ENCODE results near the gene TWF1. TPM values are rescaled to one million over a fixed set of nuclear protein-coding genes. Genes with fewer than 3 reads are reported as not detected.

TWF1 gene
- total RNA-seq, 2 donors from 2014 or later: 12.7 to 30.2 TPM

Other genes starting within 250 kb of the TWF1 start
- gene PUS7L, start 47.5 kb downstream of the TWF1 start, total RNA-seq: 10 to 100 TPM; 18.6 to 22.4 TPM
- 10 to 100 TPM; 26.3 to 29.4 TPM for gene IRAK4, start 47.4 kb downstream of the TWF1 start, total RNA-seq
- gene TMEM117, start 29.8 kb upstream of the TWF1 start, total RNA-seq: 1 to 10 TPM; 2.8 to 4.2 TPM